ENCODE data around the gene FRAT1. TPM values are rescaled to one million over a fixed set of nuclear protein-coding genes. Genes with fewer than 3 reads are reported as not detected.

FRAT1 gene
- total RNA-seq, 4 donors from 2014 or later: 3.8 to 10.9 (median 6.6) TPM

GRCh38 chr10:97333601-97334369 is 14.7 kb downstream of the FRAT1 start:
- no peak for TF ChIP-seq CTCF (IDR thresholded peaks at IDR 0.05; ENCODE audit: low read depth)

- no peak for TF ChIP-seq CTCF (IDR thresholded peaks at IDR 0.05; ENCODE audit: low read depth)
These were observed 15.5 kb downstream of the FRAT1 start, which contains the start of gene FRAT2 for GRCh38 chr10:97334370-97335175. Gene FRAT2 (minus strand): TSS chr10:97334729. CDS start chr10:97334572, 157 bp downstream.

GRCh38 chr10:97335188-97335619 is 16.1 kb downstream of the FRAT1 start:
- no peak for TF ChIP-seq CTCF (IDR thresholded peaks at IDR 0.05; ENCODE audit: low read depth)

GRCh38 chr10:97336006-97336405 is 16.9 kb downstream of the FRAT1 start:
- TF ChIP-seq CTCF (IDR thresholded peaks at IDR 0.05; ENCODE audit: low read depth): no peak

- no peak for TF ChIP-seq CTCF (IDR thresholded peaks at IDR 0.05; ENCODE audit: low read depth)
These were observed 17.4 kb downstream of the FRAT1 start for GRCh38 chr10:97336446-97336845.

- TF ChIP-seq CTCF (IDR thresholded peaks at IDR 0.05; ENCODE audit: low read depth): no peak
These were observed 18.1 kb downstream of the FRAT1 start for GRCh38 chr10:97336942-97337831.

Data from subcutaneous adipose tissue (tissue), 4 donors.